ENCODE data around the gene FAM83C.

The FAM83C gene

DNA sequence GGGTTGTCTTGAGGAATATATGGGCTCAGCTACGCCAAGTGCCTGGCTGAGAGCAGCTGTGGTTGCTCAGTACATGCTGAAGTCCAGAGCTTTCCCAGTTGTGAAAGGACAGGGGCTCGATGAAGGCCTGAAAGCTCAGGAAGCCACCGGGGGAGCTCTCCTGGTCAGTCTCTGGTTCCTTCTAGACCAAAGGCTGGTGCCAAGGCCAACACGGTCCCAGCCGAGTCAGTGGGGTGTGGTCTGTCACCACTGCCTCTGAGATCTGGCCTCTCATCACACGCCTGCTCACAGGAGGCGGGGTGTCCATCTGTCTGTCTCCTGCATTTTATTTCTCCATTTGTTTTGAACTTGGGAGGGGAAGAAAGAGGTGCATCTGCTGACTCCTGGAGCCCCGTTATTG lies 4.9 kb upstream of the FAM83C start:
- no peak for DNase-seq

DNA sequence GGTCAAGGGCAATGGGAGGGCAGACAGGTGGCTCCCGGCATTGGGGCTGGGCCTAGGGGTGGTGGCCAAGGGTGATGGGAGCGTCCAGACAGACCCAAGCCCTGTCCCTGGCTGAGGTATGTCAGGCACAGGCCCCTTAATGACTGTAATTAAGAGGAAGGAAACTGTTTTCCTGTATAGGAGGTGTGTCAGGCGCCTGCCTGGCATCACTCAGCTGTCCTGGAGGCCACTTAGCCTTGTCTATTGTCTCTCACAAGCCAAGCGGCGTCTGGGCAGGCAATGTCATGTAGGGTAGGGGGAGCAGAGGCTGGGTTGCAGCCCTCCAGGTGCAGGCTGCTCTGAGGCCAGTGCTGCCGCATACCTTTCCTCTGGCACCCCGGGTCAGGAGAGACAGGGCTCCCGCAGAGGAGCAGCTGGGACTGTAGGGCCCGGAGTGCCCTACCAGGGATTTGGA lies 3.9 kb upstream of the FAM83C start:
- no peak for DNase-seq

DNA sequence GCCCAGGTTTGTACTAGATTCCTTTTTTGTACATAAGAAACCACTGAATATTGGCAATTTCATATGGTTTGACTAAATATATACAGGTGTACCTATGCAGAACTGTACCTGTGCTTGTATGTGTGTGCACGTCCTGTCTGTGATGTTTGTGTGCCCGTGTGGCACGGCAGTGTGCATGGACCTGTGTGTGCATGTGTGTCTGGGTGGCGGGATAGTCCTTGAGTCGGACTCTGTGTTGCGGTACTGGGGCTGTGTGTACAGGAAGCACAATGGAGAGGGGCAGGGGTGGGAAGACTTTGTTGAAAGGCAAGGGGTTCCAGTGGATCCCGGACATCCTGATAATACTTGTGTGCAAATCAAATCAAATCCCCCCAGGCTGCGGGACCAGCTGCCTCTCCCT lies 3.4 kb upstream of the FAM83C start:
- DNase-seq, result no peak

DNA sequence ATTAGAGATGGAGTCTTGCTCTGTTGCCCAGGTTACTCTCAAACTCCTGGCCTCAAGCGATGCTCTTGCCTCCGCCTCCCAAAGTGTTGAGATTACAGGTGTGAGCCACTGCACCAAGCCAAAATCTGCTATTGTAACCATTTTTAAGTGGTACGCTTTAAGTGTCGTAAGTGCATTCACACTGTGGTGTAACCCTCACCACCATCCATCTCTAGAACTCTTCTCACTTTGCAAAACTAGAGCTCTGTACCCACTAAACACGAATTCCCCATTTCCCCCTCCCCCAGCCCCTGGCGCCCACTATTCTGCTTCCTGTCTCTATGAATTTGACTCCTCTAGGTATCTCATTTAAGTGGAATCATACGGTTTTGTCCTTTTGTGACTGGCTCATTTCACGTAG lies 2.8 kb upstream of the FAM83C start:
- no peak for DNase-seq

DNA sequence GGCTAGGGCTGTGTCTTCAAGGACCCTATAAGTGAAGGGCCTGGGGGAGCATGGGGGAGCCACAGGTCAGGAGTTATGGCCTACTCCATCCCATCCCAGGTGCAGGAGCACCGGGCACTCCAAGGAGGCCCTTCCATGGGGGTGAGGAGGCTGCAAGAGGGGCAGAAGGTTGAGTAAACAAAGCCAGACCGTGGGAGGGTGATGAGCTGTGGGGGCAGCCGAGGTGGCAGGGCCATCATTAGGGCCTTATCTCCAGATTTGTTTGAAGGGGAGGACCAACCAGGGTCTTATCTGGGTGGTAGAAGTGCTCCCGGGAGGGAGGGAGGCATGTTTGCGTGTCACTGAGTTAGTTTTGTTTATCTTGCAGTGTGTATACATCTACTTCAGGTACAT lies 2.1 kb upstream of the FAM83C start:
- no peak for DNase-seq

DNA sequence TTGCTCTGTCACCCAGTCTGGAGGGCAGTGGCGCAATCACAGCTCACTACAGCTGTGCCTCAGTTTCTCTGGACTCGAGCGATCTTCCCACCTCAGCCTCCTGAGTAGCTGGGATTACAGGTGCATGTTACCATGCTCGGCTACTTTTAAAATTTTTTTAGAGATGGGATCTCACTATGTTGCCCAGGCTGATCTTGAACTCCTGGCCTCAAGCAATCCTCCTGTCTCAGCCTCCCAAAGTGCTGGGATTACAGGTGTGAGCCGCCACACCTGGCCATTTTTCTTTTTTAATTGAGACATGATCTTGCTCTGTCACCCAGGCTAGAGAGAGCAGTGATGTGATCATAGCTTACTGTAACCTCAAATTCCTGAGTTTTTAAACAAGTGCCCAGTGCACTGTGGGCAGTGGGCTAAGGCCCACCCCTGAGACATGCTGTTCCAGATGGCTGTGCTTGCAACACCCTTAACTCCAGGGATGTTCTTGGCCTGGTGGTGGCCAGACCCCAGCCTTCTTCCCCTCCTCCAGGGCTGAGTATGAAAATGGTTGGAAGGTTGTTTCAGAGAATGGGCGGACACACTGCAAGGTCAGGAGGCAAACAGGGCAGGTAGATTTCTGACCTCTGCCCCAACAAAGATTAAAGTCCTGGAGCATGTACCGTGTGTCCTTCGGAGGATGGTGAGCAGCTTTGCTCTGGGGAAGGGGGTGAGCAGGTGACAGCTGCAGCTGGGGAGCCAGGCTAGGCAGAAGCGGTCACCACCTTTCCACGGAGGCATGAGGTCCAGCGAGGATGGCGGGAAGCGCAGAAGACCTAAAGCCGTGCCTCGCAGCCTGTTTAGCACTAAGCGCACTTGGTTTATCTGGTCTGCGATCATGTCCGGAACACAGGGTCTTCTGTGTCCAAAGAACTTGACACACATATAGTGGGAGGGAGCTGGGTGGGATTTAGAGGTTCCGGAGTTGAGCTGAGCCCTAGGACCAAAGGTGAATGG lies 1.4 kb upstream of the FAM83C start:
- DNase-seq, result no peak

DNA sequence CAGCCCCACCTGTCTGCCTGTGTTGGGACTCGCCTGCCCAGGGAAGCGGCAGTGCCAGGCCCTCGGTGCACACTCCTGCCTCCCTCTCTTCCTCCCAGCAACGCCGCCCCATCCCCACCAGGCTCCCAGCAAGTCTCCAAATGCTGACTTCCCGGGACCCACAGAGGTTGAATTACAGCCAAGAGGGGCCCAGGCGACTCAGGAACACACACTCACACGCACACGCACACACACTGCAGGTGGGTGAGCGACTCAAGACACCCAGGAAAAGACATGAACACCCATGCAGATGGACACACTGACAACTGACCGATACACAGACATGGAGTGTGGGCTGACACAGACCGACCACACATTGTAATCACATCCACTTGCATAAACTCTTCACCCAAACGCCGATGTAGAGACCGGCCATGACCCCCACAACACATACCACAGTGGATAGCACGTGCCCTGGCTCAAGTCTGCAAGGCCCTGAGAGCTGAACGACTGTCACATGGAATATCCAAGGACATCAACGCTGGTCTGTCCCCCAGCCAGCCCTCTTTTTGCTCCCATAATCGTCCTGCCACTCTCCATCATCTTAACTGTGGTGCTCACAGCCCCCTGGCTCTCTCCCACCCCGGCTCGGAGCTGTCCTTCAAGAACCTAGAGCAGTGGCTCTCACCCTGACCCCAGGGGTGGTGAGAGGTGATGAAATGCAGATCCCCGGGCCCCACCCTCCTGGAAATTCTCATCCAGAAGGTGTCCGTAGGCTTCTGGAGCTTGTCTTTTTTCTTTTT lies 470 bp upstream of the FAM83C start:
- no peak for DNase-seq

DNA sequence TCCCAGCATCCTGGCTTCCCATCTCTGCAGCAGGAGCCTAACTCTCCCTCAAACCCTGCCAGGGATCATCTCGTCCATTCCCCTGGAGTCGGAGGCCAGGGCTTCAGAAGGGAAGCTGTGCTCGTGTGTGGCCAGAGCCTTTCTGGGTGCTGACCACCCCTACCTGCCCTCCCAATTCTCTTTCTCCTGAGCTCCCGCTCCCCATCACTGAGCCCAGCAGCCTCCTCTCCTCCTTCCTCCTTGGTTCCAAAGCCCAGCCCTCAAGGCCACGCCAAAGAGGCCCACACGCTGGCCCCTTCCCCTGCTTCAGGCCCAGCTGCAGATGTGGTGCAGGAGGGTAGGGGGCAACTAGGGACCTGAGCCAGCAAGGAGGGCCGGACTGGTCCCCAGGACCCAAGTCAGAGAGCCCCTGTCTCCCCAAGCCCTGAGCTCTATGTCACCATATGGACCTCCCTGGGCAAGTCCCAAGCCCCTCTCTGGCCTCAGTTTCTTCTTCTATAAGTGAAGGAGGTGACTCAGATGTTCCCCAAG lies 1.3 kb downstream of the FAM83C start:
- DNase-seq, result no peak

DNA sequence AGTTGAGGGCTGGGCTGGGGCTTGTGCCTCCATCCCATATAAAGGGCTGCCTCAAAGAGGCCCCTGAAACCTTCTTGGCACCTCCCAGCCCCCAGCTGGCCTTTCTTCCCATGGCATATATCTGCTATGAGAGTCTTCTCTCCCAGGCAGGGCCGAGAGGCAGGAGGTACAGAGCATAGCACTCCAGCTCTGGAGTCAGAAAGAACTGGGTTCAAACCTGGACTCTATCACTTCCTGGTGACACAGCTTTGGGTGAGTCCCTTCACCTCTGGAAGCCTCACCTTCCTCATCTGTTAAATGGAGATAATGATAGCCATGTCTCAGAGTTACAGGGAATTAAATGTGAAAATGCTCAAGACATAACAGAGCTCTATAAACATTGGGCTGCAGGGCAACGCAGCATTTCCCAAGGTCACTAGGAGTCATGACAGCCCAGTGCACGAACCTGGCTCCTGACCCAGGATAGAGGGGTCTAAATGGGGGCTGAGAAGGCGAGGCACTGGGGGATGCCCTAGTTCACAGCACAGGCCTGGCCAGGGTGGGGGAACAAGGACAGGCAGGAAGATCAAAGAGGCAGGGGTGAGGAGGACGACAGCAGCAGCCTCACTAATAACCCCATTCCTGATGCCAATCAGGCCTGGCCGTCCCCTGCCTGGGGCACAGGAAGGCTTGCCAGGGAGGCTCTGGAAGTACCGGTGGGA lies 1.9 kb downstream of the FAM83C start:
- DNase-seq, result no peak

DNA sequence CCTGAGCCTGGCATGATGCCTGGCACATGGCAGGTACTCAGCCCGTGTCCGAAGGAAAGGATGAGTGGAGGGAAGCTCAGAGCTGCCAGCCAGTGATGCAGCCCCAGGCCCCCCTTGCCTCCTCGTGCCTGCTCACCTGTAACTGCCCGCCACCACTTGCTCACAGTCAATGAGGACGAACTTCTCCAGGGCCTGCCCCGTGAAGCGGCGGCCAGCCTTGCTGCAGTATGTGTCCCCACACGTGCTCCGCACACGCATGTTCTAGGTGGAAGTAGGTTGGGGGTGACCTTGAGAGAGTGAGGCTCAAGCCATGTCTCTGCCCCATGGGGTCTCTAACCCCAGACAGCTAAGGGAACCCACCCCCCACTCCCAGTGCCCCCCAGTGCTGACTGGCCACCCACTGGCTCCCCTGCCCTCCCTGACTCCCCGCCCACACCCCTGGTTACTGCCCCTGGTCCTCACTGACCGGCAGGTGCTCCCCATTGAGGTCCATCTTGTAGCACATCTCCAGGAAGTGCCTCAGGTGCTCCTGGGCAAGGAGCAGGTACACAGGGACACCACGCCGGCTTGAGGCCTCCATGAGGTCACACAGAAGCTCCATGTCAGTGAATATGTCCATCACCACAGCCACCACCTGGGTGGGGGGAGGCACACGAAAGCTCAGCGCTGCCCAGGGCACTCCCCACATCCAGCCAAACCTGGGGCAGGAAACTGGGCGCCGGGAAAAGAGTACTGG lies 3.7 kb downstream of the FAM83C start:
- DNase-seq, result no peak

DNA sequence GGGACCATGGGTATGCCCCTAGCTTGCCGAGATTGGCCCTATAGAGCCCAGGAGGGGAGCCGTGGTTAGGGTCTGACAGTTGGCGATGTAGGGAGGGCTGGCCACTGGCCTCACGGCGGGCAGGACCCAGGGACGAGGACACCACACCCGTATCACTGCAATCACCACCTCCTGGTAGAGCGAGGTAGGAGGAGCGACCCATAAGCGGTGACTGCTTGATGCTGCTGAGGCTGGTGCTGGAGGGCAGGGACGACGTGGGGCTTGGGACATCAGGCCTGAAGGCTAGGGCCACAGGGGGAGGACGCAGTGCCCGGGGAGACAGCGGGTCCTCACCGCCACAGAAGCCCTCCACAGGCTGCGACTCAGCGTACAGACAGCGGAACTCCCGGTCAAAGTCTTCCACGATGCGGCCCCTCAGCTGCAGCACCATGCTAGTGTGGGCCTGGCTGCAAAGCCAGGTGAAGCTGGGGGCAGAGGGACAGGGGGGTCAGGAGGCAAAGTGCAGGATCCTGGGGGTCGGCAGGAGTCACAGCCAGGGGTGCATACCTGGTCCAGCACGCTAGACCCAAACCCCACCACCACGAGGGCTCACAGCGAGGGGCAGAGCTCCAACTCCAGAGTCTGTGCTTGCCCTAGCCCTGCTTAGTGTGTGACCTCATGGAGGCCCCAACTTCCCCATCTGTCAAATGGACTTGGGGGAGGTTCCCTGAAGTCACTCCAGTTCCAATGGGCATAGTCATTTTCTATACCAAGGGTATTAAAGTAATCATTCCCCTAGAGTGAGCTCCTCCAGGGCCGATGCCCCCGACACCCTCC lies 4.5 kb downstream of the FAM83C start:
- no peak for DNase-seq

DNA sequence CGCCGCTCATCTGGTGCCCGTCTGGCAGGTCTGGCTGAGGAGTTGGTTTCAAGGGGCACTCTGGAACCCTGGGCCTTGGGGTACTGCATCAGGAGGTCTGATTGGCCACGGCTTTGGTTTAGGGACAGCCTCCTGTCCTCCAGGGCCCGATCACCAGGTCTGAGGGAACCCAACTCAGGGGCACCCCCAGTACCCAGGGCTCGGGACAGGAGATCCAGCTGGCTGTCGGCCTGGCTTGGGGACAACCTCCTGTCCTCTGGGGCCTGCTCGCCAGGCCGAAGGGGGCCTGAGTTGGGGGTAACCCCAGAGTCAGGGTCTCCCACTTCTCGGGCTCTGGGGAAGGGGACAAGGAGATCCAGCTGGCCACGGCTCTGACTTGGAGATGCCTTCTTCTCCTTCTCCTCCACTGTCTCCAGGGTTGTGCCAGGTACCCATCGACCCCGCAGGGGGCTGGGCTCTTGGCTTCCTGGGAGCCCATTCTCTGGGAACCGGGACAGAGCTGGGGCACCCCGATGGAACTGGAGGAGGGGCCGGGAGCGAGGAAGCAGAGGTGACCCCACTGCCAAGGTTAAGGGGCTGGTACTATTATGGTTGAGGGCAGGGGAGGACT lies 5.2 kb downstream of the FAM83C start:
- DNase-seq, result no peak

DNA sequence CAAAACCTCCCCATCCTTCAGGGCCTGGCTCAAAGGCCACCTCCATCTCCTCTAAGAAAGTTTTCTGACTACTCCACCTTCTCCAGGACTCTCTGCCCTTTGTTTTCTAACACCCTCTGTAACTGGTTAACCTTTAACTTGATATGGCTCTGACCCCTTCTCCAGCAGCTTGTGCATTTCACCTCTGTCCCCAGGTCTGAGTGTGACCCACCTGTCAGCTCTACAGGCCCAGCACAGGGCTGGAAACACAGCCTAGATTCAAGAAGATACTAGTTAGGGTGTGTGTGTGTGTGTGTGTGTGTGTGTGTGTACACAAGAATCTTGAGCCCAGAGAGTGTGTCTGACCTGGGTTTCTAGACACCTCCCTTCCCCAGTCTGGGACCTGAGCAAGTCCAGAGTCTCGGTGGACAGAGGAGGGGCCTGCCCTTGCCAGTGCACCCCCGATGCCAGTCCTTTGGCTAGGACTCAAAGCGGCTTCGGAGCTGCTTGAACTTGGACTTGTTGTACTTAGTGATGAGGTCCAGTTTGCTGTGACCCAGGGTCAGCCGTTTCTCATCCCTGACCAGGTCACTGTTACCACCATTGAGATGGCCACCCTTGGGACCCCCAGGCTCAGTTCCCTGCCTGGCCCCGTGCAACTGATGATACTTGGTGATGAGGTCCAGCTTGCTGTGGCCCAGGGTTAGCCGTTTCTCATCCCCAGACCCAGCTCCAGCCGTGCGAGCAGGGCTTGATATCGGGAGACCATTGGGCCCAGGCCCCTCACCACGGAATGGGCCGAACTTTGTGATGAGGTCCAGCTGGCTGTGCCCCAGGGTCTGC lies 5.9 kb downstream of the FAM83C start:
- DNase-seq, result no peak

DNA sequence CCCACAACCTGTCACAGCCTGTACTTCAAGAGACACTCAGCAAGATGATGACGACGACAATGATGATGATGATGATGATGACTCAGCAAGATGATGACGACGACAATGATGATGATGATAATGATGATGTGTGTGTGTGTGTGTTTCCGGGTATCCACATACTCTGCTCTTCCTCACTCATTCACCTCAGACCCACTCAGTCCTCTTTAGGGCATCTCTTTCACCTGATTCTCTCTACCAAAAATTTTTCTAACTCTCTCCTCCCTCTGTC lies 6.5 kb downstream of the FAM83C start:
- no peak for DNase-seq

DNA sequence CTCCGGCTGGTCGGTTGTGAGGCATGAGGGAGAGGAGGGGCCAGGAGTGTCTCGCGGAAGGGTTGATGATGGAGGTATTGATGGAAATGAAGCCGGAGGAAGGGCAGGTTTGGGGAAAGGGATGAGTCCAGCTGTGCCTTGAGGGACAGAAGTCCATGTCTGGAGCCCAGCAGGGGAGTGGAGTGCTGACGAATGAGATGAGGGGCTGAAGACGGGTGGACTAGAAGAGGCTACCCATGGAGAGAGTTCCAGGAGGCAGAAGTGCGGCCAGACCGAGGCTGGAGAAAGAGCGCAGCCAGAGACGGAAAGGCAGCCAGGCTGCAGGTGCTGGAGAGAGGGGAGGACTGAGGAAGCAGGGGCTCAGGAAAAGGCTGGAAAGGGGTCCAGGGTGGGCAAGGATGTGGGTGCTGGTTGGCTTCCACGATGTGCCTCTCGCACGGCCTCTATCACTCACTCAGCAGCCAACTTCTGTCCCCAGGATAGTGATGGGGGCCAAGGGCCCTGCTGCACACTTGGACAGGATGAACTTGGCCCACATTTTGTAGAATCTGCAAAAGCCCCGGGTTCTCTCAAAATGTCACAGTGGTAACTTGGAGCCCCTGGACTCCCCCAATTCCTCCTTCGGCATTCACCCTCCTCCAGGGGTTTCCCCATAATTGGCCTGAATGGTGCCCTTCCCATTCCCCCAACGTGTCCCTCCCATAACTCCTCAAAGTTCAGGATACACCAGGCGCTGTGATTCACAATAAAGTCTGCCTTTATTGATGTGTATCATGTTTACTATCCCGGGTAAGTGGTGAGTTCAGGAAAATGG lies 7.0 kb downstream of the FAM83C start:
- DNase-seq, result no peak

DNA sequence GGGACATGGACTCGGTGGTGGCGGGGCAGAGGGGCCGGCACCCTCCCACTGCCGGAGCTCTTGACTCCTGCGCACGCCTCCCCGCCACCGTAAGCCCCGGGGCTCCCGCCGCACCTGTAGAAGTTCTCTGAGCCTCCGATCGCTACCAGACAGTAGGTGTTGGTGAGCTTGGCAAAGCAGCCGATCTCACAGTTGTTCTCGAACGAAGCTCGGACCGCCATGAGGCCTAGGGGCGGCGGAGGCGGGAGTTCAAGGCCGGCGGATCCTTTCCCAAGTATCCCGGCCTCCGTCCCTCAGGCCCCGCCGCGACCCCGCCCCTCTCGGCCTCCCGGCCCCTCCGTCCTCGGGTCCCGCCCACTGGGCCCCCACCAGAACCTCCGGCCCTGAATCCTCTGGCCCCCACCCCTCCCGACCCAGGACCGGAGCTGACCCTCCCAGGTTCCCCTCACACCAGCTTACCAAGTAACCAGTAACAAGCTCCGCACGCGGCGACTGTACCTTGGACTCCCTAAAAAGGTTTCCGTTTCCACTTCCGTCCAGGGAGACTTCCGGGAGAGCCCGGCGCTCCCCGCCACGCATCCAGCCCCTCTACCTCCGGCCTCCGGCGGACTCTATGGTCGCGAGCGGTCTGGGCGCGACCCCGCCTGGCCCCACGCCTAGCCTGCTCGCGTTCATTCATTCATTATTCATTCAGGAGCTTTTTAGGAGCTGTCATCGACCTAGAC lies 7.8 kb downstream of the FAM83C start, which contains the start of gene EIF6:
EIF6 (minus strand) TSS at position 506 of the 725 bp plus-strand sequence; CDS start at position 221, 285 bp downstream.
- DNase-seq, result peak; percentile 80

DNA sequence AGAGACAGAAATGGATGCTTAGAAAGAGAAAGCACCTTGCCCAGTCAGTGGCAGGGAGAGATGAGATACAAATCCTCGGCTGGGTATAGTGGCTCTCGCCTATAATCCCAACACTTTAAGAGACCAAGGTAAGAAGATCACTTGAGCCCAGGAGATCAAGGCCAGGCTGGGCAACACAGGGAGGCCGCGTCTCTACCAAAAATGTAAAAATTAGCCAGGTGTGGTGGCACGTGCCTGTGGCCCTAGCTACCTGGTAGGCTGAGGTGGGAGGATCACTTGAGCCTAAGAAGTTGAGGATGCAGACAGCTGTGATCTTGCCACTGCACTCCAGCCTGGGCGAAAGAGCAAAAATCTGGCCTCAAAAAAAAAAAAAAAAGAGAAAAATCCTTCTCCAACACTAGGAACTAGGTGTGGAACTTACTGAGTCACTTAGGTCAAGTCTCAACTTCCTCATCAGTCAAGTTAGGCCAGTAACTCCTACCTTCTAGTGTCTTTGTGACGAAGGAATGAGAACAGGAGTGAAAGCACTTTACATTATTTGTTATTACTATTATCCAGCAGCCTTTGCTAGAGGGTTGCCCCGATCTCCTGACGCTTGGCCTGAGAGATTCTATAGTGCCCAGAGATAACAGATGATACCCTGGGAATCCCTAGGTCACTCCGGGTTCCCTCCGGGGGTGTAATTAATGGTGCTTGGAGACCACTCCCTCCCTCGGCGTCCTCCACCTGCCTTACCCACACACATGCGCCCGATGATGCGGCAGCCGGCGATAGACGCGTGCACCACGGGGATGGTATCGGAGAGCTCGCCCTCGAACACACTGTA lies 8.6 kb downstream of the FAM83C start:
- DNase-seq, result peak; percentile 24

Data from CD4-positive, alpha-beta T cell treated with Interleukin-15 for 1 hour (primary cell).